Neural progenitor cell (in vitro differentiated cells): ENCODE results near the gene MITF.

Experiments
- EZH2 ChIP-seq: fragments of 200-600 bp; sonication (generic); IDR thresholded peaks from 2 replicates; pipeline ENCODE4 v1.6.1; 2017; ENCODE audit warnings: antibody characterized with exemption, mild to moderate bottlenecking, moderate library complexity
- TF ChIP-seq, protein P1 (sequence below): fragments of 200-600 bp; sonication (generic); IDR thresholded peaks from 2 replicates; pipeline ENCODE4 v1.5.1; 2017; ENCODE audit warnings: antibody characterized with exemption, mild to moderate bottlenecking

- TF ChIP-seq, protein P1, sequence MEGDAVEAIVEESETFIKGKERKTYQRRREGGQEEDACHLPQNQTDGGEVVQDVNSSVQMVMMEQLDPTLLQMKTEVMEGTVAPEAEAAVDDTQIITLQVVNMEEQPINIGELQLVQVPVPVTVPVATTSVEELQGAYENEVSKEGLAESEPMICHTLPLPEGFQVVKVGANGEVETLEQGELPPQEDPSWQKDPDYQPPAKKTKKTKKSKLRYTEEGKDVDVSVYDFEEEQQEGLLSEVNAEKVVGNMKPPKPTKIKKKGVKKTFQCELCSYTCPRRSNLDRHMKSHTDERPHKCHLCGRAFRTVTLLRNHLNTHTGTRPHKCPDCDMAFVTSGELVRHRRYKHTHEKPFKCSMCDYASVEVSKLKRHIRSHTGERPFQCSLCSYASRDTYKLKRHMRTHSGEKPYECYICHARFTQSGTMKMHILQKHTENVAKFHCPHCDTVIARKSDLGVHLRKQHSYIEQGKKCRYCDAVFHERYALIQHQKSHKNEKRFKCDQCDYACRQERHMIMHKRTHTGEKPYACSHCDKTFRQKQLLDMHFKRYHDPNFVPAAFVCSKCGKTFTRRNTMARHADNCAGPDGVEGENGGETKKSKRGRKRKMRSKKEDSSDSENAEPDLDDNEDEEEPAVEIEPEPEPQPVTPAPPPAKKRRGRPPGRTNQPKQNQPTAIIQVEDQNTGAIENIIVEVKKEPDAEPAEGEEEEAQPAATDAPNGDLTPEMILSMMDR: no peak
- TF ChIP-seq EZH2: no peak
These were observed 133.6 kb downstream of the MITF start for GRCh38 chr3:69872783-69873378.
